RWPE2 (cell line): Measurements from ENCODE around the gene RCOR3.
A peak's percentile ranks its signal among the peaks of the same experiment; 100 is the strongest.
"Not testable (repeated sequence)": the region's sequence is repeated elsewhere in the genome, so short reads cannot be mapped to it uniquely, and the experiment has no call there.

Experiments used
- ATAC-seq: fragments of 200-7000 bp; cut with Tn5 transposase; 3 replicates; pipeline ENCODE4 v1.9.1; 2021; ENCODE audit warnings: low read depth
- DNase-seq: peaks from one replicate; pipeline ENCODE4 v3.0.0-alpha.2; 2020; ENCODE audit warnings: low spot score
- H3K27ac ChIP-seq: fragments of 450-650 bp; 2 replicates; pipeline ENCODE4 v1.5.1; 2017; ENCODE audit warnings: mild to moderate bottlenecking; ENCODE audit not compliant: poor library complexity, severe bottlenecking
- H3K27me3 ChIP-seq: fragments of 250-450 bp; sonication (Bioruptor Pico); 2 replicates; pipeline ENCODE4 v1.5.1; 2021; ENCODE audit warnings: mild to moderate bottlenecking, moderate library complexity; ENCODE audit not compliant: insufficient read depth, poor library complexity, severe bottlenecking
- H3K36me3 ChIP-seq: fragments of 250-450 bp; sonication (Bioruptor Pico); 2 replicates; pipeline ENCODE4 v1.5.1; 2020; ENCODE audit warnings: low read depth, mild to moderate bottlenecking, moderate library complexity
- H3K4me1 ChIP-seq: fragments of 250-450 bp; sonication (Bioruptor Pico); 2 replicates; pipeline ENCODE4 v1.5.1; 2021; ENCODE audit warnings: mild to moderate bottlenecking, moderate library complexity; ENCODE audit not compliant: insufficient read depth, poor library complexity, severe bottlenecking
- H3K4me3 ChIP-seq: fragments of 250-450 bp; sonication (Bioruptor Pico); 2 replicates; pipeline ENCODE4 v1.5.1; 2021; ENCODE audit warnings: mild to moderate bottlenecking, moderate library complexity; ENCODE audit not compliant: severe bottlenecking
- H3K9me3 ChIP-seq: fragments of 250-450 bp; sonication (Bioruptor Pico); 2 replicates; pipeline ENCODE4 v1.5.1; 2021; ENCODE audit warnings: mild to moderate bottlenecking, moderate library complexity; ENCODE audit not compliant: severe bottlenecking
- CTCF ChIP-seq: fragments of 450-650 bp; IDR thresholded peaks from one replicate; pipeline ENCODE4 v1.5.1; 2017; ENCODE audit warnings: mild to moderate bottlenecking, moderate library complexity; ENCODE audit not compliant: poor library complexity, severe bottlenecking

The RCOR3 gene

GRCh38 chr1:211247921-211248320 is 11.2 kb upstream of the RCOR3 start:
- Histone ChIP-seq H3K27ac (no peak overlapping the region), H3K36me3 (no peaks in the 10 kb centered on the region), H3K4me3 (no peak overlapping the region), H3K27me3 (no peaks in the 10 kb centered on the region), H3K9me3 (no peaks in the 10 kb centered on the region), H3K4me1 (no peaks in the 10 kb centered on the region)
- no peak for TF ChIP-seq CTCF
- DNase-seq (no peak), ATAC-seq (no peak)

- ATAC-seq: not testable (repeated sequence)
Observed at GRCh38 chr1:211249611-211250010, 9.6 kb upstream of the RCOR3 start.

GRCh38 chr1:211257826-211258225 is 1.3 kb upstream of the RCOR3 start:
- DNase-seq (no peak), ATAC-seq (no peak)
- TF ChIP-seq CTCF: no peak
- Histone ChIP-seq H3K4me3 (peak overlapping the region; percentile 92), H3K27ac (peak overlapping the region; percentile 88), H3K4me1 (no peaks in the 10 kb centered on the region), H3K36me3 (no peaks in the 10 kb centered on the region), H3K27me3 (no peaks in the 10 kb centered on the region), H3K9me3 (no peaks in the 10 kb centered on the region)

More at GRCh38 chr1:211249611-211250010, 9.6 kb upstream of the RCOR3 start:
- not testable (repeated sequence) for H3K27me3 ChIP-seq, H3K4me3 ChIP-seq, H3K4me1 ChIP-seq, H3K9me3 ChIP-seq, H3K27ac ChIP-seq, H3K36me3 ChIP-seq, DNase-seq

- Histone ChIP-seq H3K9me3 (no peaks in the 10 kb centered on the region), H3K4me3 (peak overlapping the region; percentile 92), H3K27ac (peak overlapping the region; percentile 88), H3K4me1 (no peaks in the 10 kb centered on the region), H3K36me3 (peaks cover 4% of the 10 kb centered on the region), H3K27me3 (no peaks in the 10 kb centered on the region)
- ATAC-seq: peak; percentile 40
- no peak for TF ChIP-seq CTCF
- DNase-seq: peak; percentile 41
Observed at GRCh38 chr1:211258310-211258755, 833 bp upstream of the RCOR3 start.

GRCh38 chr1:211259638-211260126 is 516 bp downstream of the RCOR3 start:
- peak; percentile 28 for ATAC-seq
- no peak for DNase-seq
- TF ChIP-seq CTCF: no peak
- peak overlapping the region; percentile 92 for H3K4me3 ChIP-seq
- H3K4me1 ChIP-seq: no peaks in the 10 kb centered on the region
- peaks cover 5% of the 10 kb centered on the region for H3K36me3 ChIP-seq
- no peaks in the 10 kb centered on the region for H3K27me3 ChIP-seq
- H3K9me3 ChIP-seq: no peaks in the 10 kb centered on the region
- H3K27ac ChIP-seq: peak overlapping the region; percentile 88
